IPS-18a (cell line): ENCODE measurements around the gene DMD.

Experiments
- H3K27ac ChIP-seq: one replicate; pipeline ENCODE4 v1.5.1; 2013; ENCODE audit warnings: low read length
- H3K27me3 ChIP-seq: one replicate; pipeline ENCODE4 v1.6.1; 2013; ENCODE audit warnings: mild to moderate bottlenecking, low read length; ENCODE audit not compliant: control insufficient read depth, insufficient read depth
- H3K36me3 ChIP-seq: one replicate; pipeline ENCODE4 v1.6.1; 2013; ENCODE audit warnings: low read depth, low read length; ENCODE audit not compliant: control insufficient read depth
- H3K4me1 ChIP-seq: one replicate; pipeline ENCODE4 v1.6.1; 2013; ENCODE audit warnings: low read depth, low read length; ENCODE audit not compliant: control insufficient read depth
- H3K4me3 ChIP-seq: one replicate; pipeline ENCODE4 v1.5.1; 2013; ENCODE audit warnings: low read length
- H3K9ac ChIP-seq: one replicate; pipeline ENCODE4 v1.6.1; 2013; ENCODE audit warnings: mild to moderate bottlenecking, low read length, moderate library complexity
- H3K9me3 ChIP-seq: one replicate; pipeline ENCODE4 v1.6.1; 2013; ENCODE audit warnings: low read depth, low read length; ENCODE audit not compliant: control insufficient read depth

The DMD gene

DNA sequence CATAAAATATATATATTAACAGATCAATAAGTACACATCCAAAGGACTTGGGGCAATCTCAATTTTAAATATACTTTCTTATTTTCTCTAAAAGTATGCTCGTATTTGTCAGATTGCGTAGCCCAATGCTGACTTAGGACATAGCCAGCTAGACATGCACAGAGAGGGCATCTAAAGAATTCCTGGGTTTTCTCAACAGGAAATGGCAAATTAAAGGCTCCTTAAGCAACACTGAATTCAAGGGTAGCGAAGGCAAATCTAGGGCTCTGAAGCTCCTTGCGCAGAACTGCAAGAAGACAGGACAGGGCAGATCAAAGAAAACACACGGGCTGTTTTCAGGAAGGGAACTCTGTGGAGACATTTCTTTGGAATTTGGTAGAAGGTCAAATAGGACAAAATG is 2044.9 kb downstream of the DMD start:
- Histone ChIP-seq H3K9me3 (peaks cover 38% of the 10 kb centered on the region), H3K4me3 (no peak overlapping the region), H3K4me1 (no peaks in the 10 kb centered on the region), H3K27me3 (no peaks in the 10 kb centered on the region), H3K9ac (no peak overlapping the region), H3K36me3 (no peaks in the 10 kb centered on the region), H3K27ac (no peak overlapping the region)

DNA sequence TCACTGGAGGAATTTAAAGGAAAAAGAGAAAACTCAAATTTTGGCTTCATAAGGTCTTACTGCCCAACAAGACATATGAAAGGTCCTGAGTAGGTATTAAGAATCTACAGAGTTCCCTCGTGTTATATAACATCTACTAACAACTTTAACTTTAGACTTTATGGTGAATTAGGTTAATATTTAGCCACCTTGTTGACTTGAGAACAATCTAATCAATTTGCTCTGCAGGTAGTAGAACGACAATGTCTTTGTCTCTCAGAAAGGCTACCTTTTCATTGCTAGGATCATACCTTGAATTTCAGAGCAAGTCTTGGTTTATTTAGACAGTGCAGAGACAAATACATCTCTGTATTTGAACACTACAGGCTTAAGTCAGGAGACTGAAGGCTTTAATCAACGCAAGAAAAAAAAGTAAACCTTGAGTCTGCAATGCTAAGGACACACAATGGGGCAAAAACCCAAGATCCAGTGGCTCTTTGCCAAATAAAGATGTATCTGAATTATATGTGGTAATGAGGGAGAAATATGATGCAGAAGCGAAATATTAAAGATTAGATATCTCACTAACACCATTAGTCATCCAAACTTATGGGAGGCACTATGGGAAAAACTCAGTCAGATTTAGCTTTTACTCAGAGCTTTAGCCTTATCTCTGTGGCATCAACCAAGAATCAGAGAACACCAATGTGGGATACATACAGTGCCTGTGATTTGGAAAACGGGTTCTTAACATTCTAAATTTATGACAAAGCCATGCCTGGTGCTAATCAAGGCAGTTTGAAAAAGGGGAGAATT is 2045.9 kb downstream of the DMD start:
- H3K36me3 ChIP-seq: no peaks in the 10 kb centered on the region
- no peak overlapping the region for H3K9ac ChIP-seq
- H3K27me3 ChIP-seq: no peaks in the 10 kb centered on the region
- H3K27ac ChIP-seq: no peak overlapping the region
- H3K9me3 ChIP-seq: peaks cover 38% of the 10 kb centered on the region
- no peaks in the 10 kb centered on the region for H3K4me1 ChIP-seq
- no peak overlapping the region for H3K4me3 ChIP-seq

DNA sequence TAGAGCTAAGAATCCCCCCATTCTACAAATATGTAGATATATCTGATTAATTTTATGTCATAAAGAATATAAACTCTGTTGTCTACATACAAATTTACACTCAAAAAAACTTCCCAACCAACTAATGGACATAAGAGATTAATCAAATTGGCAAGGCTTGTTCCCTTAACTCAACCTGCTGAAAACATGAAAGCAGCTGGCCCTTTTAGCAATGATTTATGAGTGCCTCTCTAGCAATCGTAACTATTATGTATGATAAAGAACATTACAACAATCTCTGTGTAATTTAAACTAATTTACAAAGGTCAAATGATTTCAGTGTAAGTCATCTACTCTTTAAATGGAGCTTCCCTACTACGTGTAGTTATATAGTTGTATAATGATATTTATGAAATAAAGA is 2056.4 kb downstream of the DMD start:
- no peaks in the 10 kb centered on the region for H3K4me1 ChIP-seq
- H3K9me3 ChIP-seq: peaks cover 15% of the 10 kb centered on the region
- H3K9ac ChIP-seq: no peak overlapping the region
- no peak overlapping the region for H3K4me3 ChIP-seq
- no peaks in the 10 kb centered on the region for H3K36me3 ChIP-seq
- H3K27me3 ChIP-seq: no peaks in the 10 kb centered on the region
- no peak overlapping the region for H3K27ac ChIP-seq

DNA sequence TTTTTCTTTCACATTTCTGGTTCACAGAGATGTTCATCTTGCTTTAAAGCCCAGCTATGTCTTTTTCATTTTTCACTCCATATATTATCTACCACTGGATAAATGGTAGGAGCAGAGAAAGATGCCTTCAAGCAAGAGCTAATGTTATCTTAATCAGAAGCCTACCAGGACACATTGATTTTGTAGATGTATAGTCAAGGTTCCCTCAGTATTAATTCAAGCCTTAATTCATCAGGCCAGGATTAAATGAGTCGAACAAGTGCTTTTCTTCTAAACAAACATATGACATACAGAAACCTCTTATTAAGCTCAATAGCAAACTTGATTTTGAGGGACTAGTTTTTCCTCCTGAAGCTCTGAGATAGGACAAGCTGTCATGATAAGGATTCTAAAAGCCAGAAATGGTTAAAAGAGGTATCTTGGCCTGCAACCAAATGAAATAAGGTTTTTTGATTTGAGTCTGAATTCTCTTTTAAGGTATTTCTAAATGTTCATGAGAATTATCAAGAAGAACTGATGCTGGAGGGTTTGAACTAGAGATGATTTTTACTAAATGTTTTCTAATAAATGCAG is 2057.8 kb downstream of the DMD start:
- Histone ChIP-seq H3K36me3 (no peaks in the 10 kb centered on the region), H3K27me3 (no peaks in the 10 kb centered on the region), H3K4me1 (no peaks in the 10 kb centered on the region), H3K27ac (no peak overlapping the region), H3K9ac (no peak overlapping the region), H3K4me3 (no peak overlapping the region), H3K9me3 (peaks cover 10% of the 10 kb centered on the region)

DNA sequence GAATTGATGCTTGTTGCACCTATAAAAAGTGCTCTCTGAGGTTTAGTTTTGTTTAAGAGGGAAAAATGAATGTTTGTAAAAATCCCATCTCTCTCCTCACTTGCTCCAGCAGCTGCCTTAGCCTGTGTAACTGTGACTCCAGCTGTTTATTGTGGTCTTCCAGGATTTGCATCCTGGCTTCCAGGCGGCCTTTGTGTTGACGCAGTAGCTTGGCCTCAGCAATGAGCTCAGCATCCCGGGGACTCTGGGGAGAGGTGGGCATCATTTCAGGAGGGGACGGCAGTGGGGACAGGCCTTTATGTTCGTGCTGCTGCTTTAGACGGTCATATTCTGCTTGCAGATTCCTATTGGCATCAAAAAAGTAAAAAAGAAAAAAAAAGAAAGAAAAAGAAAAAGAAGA is 2064.2 kb downstream of the DMD start:
- H3K9me3 ChIP-seq: peaks cover 13% of the 10 kb centered on the region
- no peaks in the 10 kb centered on the region for H3K36me3 ChIP-seq
- H3K27ac ChIP-seq: no peak overlapping the region

DNA sequence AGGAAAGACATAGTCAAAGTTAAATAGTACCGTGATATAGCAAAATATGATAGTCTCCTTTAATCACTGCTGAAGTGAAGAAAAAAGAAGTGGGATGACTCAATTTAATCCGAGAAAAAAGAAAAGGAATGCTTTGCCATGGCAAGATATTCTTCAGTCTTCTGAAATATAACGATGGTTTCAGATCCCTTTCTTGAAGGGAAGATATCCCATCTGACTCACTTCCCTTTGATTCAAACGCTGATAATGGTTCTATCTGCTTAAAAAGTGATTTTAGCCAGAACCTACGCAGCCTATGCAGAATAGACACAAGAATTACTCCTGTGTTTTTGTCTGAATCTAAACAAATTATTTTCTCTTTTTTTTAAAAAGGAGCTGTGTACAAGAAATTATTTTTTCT is 2071.4 kb downstream of the DMD start:
- Histone ChIP-seq H3K27me3 (no peaks in the 10 kb centered on the region), H3K36me3 (no peaks in the 10 kb centered on the region), H3K9me3 (peaks cover 23% of the 10 kb centered on the region), H3K27ac (no peak overlapping the region), H3K9ac (no peak overlapping the region), H3K4me3 (no peak overlapping the region), H3K4me1 (peaks cover 3% of the 10 kb centered on the region)

More for the DNA sequence above, 2064.2 kb downstream of the DMD start:
- no peak overlapping the region for H3K4me3 ChIP-seq
- no peak overlapping the region for H3K9ac ChIP-seq
- H3K27me3 ChIP-seq: no peaks in the 10 kb centered on the region
- H3K4me1 ChIP-seq: no peaks in the 10 kb centered on the region

DNA sequence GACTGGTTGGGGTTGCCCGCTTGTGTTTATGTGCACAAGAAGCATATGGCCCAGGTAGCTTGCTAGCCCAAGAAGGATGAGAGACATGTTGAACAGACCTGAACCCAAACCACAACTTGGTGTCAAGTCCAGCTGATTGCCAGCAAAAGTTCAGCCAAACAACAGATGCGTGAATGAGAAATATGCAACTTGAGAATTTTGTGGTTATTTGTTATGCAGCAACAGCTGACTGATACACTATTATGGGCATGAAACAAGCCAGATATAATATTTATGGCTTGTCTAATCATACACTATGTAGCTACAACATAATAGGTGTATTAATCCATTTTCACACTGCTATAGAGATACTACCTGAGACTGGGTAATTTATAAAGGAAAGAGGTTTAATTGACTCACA is 2073.2 kb downstream of the DMD start:
- no peaks in the 10 kb centered on the region for H3K36me3 ChIP-seq
- peaks cover 3% of the 10 kb centered on the region for H3K4me1 ChIP-seq
- peaks cover 26% of the 10 kb centered on the region for H3K9me3 ChIP-seq
- no peaks in the 10 kb centered on the region for H3K27me3 ChIP-seq
- H3K9ac ChIP-seq: no peak overlapping the region
- no peak overlapping the region for H3K27ac ChIP-seq
- no peak overlapping the region for H3K4me3 ChIP-seq

DNA sequence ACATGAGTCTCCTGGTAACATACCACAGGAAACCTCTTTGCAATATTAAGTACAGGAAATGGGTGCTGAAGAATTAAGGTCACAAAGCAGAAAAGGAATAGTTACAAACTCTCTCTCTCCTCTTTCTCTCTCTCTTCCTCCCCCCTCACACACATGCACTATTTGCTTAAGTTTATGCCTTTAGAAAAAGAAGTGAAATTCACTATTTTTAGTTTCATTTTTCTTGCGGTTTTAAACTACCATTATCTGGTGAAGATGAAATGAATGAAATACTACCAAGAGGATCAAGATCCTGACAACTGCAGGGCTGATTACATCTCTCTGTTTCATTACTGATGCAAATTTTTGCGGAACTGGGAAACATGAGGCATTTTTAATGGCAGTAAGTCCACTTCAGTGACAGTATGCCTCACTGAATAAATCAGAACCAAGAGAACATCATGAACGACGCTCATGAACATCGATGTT is 2075.2 kb downstream of the DMD start:
- Histone ChIP-seq H3K27me3 (no peaks in the 10 kb centered on the region), H3K4me3 (no peak overlapping the region), H3K9ac (no peak overlapping the region), H3K36me3 (no peaks in the 10 kb centered on the region), H3K9me3 (peaks cover 29% of the 10 kb centered on the region), H3K27ac (no peak overlapping the region), H3K4me1 (peaks cover 3% of the 10 kb centered on the region)

DNA sequence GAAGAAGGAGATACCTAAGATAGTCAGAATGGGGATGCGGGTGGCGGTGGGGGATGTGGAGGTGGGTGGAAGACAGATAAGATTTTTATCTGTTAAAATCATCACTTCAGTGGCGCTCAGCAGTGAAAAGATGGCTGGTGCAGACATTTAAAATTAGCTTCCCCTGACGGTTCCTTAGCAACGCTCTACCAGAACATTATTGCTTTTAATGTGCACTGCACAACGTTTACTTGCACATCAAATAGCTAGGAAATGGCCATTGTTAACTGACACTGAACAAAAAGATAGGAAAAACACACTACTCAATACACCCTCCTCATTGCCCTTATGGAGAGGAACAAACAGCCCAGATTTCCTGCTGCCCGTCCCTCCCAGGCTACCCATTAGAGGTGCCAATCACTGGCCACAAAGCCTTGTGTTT is 2078.5 kb downstream of the DMD start:
- H3K4me1 ChIP-seq: peaks cover 3% of the 10 kb centered on the region
- H3K9ac ChIP-seq: no peak overlapping the region
- peaks cover 22% of the 10 kb centered on the region for H3K9me3 ChIP-seq
- H3K36me3 ChIP-seq: no peaks in the 10 kb centered on the region
- no peaks in the 10 kb centered on the region for H3K27me3 ChIP-seq
- no peak overlapping the region for H3K4me3 ChIP-seq
- H3K27ac ChIP-seq: no peak overlapping the region

DNA sequence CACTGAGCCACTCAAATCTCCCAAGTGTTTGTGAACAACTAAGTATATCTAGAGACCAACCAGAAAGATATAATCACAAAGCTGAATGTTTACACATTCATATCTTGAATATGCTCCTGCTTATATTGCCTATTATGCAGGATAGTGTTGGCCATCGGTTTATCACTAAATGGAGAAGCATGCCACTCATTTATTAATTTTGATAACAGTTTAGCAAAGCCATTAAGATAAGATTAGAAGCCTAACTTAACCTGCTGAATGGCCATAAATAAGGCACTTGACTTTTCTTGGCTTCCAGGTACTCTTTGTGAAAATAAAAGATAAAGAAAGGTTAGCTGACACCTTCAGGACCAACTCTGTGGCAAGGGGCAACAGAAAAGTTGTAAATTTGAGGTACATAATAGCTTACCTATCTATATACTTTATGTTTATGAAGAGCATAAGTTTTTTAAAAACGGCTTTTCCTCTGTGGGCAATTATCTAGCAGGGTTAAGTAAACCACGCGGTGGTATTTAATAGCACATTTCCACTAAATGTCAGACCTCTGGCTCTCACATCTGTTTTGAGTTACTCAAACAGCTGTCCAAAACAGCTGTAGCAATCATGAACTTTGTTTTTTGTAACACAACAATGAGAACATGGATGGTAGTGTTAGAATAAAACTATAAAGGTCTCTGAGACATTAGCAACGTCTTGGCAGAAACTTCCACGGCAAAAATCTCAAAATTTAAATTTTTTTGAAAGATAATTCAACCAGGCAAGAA is 2080.7 kb downstream of the DMD start:
- H3K9ac ChIP-seq: no peak overlapping the region
- peaks cover 25% of the 10 kb centered on the region for H3K9me3 ChIP-seq
- H3K36me3 ChIP-seq: no peaks in the 10 kb centered on the region
- H3K27ac ChIP-seq: no peak overlapping the region
- no peaks in the 10 kb centered on the region for H3K27me3 ChIP-seq
- no peaks in the 10 kb centered on the region for H3K4me1 ChIP-seq
- no peak overlapping the region for H3K4me3 ChIP-seq

DNA sequence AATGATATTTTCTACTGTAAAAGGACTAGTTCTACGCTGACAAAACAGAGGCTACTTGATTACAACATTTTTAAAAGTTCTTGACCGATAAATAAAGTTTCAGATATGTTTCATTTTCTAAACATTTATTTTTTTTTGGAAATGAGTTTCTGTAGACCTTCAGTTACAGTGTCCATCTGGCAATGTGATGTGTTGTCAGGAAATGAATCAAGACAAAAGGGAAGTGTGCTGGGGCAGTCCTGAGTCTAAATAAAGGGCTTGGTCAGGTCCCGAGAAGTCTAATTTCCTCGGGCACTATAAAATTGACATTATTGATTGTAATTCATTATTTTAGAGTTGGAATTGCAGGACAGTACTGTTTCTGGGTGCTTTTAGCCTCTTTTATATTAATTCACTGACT is 2082.5 kb downstream of the DMD start:
- Histone ChIP-seq H3K9me3 (peaks cover 22% of the 10 kb centered on the region), H3K36me3 (no peaks in the 10 kb centered on the region), H3K4me1 (no peaks in the 10 kb centered on the region), H3K27me3 (no peaks in the 10 kb centered on the region), H3K27ac (no peak overlapping the region), H3K9ac (no peak overlapping the region), H3K4me3 (no peak overlapping the region)
